HCT116 (cell line): ENCODE measurements around the gene HIBADH. TPM values are rescaled to one million over a fixed set of nuclear protein-coding genes. Genes with fewer than 3 reads are reported as not detected.

ENCODE experiments used
- ATAC-seq: fragments of 200-7000 bp; cut with Tn5 transposase; 2 replicates; pipeline ENCODE4 v1.9.1; 2020; ENCODE audit warnings: mild to moderate bottlenecking, moderate library complexity
- BruUV-seq: library from RNA; stranded (reverse); fragments of 400-500 nt; replicated peaks from 2 replicates; lab custom pipeline; 2021; lab: Mats Ljungman, UMichigan
- CTCF ChIA-PET: fragments of 300-600 bp; sonication (Branson Sonifier 250); formaldehyde crosslinking; loops from one replicate; lab custom pipeline; 2021; ENCODE audit warnings: antibody characterized with exemption; lab: Charles Lee
- POLR2A ChIA-PET: fragments of 300-600, 350-600 bp; sonication (Branson Sonifier 250); formaldehyde crosslinking; loops from one replicate; lab custom pipeline; 2021; ENCODE audit warnings: antibody characterized with exemption; lab: Charles Lee
- RAD21 ChIA-PET, 2 experiments: fragments of 300-600 bp; sonication (Branson Sonifier 250); formaldehyde crosslinking; loops; one replicate each; lab custom pipeline; 2023; ENCODE audit warnings: low total read pairs in 2 of 2; ENCODE audit not compliant: uncharacterized antibody in 2 of 2, unreplicated experiment in 2 of 2, low non-redundant PET in 1 of 2; lab: Charles Lee
- DNase-seq: peaks from one replicate; pipeline ENCODE4 v3.0.0-alpha.2; 2010; ENCODE audit warnings: low read depth, low spot score
- H2AFZ ChIP-seq: fragments of 200-600 bp; shearing (Covaris generic), sonication (generic); 2 replicates; pipeline ENCODE4 v1.6.1; 2017; ENCODE audit warnings: low read depth, mixed run types, mixed read lengths, antibody characterized with exemption, low read length; ENCODE audit not compliant: poor library complexity, severe bottlenecking
- H3K27ac ChIP-seq: 2 replicates; pipeline ENCODE4 v1.5.1; 2012; ENCODE audit warnings: low read depth, low read length
- H3K27me3 ChIP-seq: fragments of 200-600 bp; sonication (generic); 2 replicates; pipeline ENCODE4 v1.6.1; 2016; ENCODE audit warnings: mixed run types, low read length, mixed read lengths; ENCODE audit not compliant: insufficient read depth
- H3K36me3 ChIP-seq, 2 experiments: fragments of 200-500 bp in 1 of 2; fragments of 200-600 bp in 1 of 2; sonication (Bioruptor generic) in 1 of 2; sonication (generic) in 1 of 2; 2 replicates each; pipeline versions ENCODE4 v1.5.1 to v1.6.1; 2014 to 2016; ENCODE audit warnings: low read length in 2 of 2, inconsistent platforms in 1 of 2, mixed read lengths in 1 of 2, mixed run types in 1 of 2; ENCODE audit not compliant: insufficient read depth in 2 of 2, control insufficient read depth in 1 of 2
- H3K4me1 ChIP-seq, 2 experiments: fragments of 200-600 bp in 1 of 2; sonication (generic) in 1 of 2; 2 replicates each; pipeline versions ENCODE4 v1.5.1 to v1.6.1; 2012 to 2017; ENCODE audit warnings: low read length in 2 of 2, inconsistent platforms in 1 of 2, mild to moderate bottlenecking in 1 of 2, mixed read lengths in 1 of 2, mixed run types in 1 of 2, moderate library complexity in 1 of 2; ENCODE audit not compliant: insufficient read depth in 2 of 2, control insufficient read depth in 1 of 2
- H3K4me2 ChIP-seq: fragments of 200-600 bp; sonication (generic); 2 replicates; pipeline ENCODE4 v1.6.1; 2017; ENCODE audit warnings: mixed run types, low read length, mixed read lengths
- H3K4me3 ChIP-seq, 2 experiments: fragments of 200-600 bp in 1 of 2; sonication (generic) in 1 of 2; replicated peaks in 1 of 2; 2 replicates each; pipeline ENCODE4 v1.5.1; 2011 to 2016; ENCODE audit warnings: low read length in 2 of 2, control low read depth in 1 of 2, low read depth in 1 of 2, mild to moderate bottlenecking in 1 of 2, mixed read lengths in 1 of 2, mixed run types in 1 of 2
- H3K79me2 ChIP-seq: fragments of 200-600 bp; sonication (generic); 2 replicates; pipeline ENCODE4 v1.6.1; 2017; ENCODE audit warnings: mild to moderate bottlenecking, mixed run types, low read length, moderate library complexity, mixed read lengths; ENCODE audit not compliant: insufficient read depth
- H3K9ac ChIP-seq: fragments of 200-600 bp; sonication (generic); 2 replicates; pipeline ENCODE4 v1.6.1; 2016; ENCODE audit warnings: low read length, mixed read lengths
- H3K9me2 ChIP-seq: fragments of 200-600 bp; sonication (generic), shearing (Covaris generic); 2 replicates; pipeline ENCODE4 v1.6.1; 2017; ENCODE audit warnings: mixed run types, mild to moderate bottlenecking, moderate library complexity; ENCODE audit not compliant: insufficient read depth
- H3K9me3 ChIP-seq, 2 experiments: fragments of 200-500 bp in 1 of 2; fragments of 200-600 bp in 1 of 2; sonication (Bioruptor generic) in 1 of 2; sonication (generic) in 1 of 2; 2 replicates each; pipeline ENCODE4 v1.6.1; 2014 to 2017; ENCODE audit warnings: low read length in 2 of 2, mixed read lengths in 2 of 2, inconsistent platforms in 1 of 2, low read depth in 1 of 2, mild to moderate bottlenecking in 1 of 2, mixed run types in 1 of 2, moderate library complexity in 1 of 2; ENCODE audit not compliant: control insufficient read depth in 1 of 2, insufficient read depth in 1 of 2
- H4K20me1 ChIP-seq: fragments of 200-600 bp; sonication (generic), shearing (Covaris generic); 2 replicates; pipeline ENCODE4 v1.6.1; 2017; ENCODE audit warnings: mixed run types, mild to moderate bottlenecking, moderate library complexity; ENCODE audit not compliant: insufficient read depth
- CEBPB ChIP-seq: IDR thresholded peaks from 2 replicates; pipeline ENCODE4 v1.6.1; 2012; ENCODE audit warnings: low read depth
- FOSL1 ChIP-seq: IDR thresholded peaks from 2 replicates; pipeline ENCODE4 v1.6.1; 2012; ENCODE audit warnings: low read depth
- POLR2A ChIP-seq: IDR thresholded peaks from 2 replicates; pipeline ENCODE4 v1.7.0; 2011; ENCODE audit warnings: borderline replicate concordance; ENCODE audit not compliant: insufficient read depth, insufficient read length; ENCODE audit errors: extremely low read depth
- REST ChIP-seq: IDR thresholded peaks from 2 replicates; pipeline ENCODE4 v1.6.1; 2012; ENCODE audit warnings: low read depth
- SRF ChIP-seq: IDR thresholded peaks from 2 replicates; pipeline ENCODE4 v1.6.1; 2012; ENCODE audit warnings: low read depth
- ZFX ChIP-seq: fragments of 450-650 bp; IDR thresholded peaks from 2 replicates; pipeline ENCODE4 v1.6.1; 2017
- intact Hi-C: fragments of 100-400 bp; cut with micrococcal nuclease; formaldehyde crosslinking; loops from 2 replicates; pipeline ENCODE4 v1.10.0; 2022
- total RNA-seq: library from RNA; stranded (reverse); gene quantifications from one replicate; pipeline ENCODE4 v1.2.1, GENCODE V29; 2021; ENCODE audit not compliant: unreplicated experiment

HIBADH gene
- total RNA-seq, 1 experiment from 2014 or later: 32.4 TPM

- no peaks in the 10 kb centered on the region for H3K36me3 ChIP-seq
- intact Hi-C loops: no loop called here
- H3K27ac ChIP-seq: no peak overlapping the region
- ChIA-PET RAD21 (no interaction called here), POLR2A (no interaction called here), CTCF (no interaction called here)
- H3K79me2 ChIP-seq: no peaks in the 10 kb centered on the region
- no peaks in the 10 kb centered on the region for H3K9me3 ChIP-seq
- DNase-seq (no peak), ATAC-seq (no peak)
- no peak overlapping the region for H3K4me2 ChIP-seq
- BruUV-seq: no TSS peak
- H3K4me3 ChIP-seq: no peak overlapping the region
- H3K27me3 ChIP-seq: no peaks in the 10 kb centered on the region
- H2AFZ ChIP-seq: no peak overlapping the region
- H3K4me1 ChIP-seq: peaks cover 19 to 47% of the 10 kb centered on the region in 2 experiments
- H3K9ac ChIP-seq: no peak overlapping the region
- no peaks in the 10 kb centered on the region for H4K20me1 ChIP-seq
- H3K9me2 ChIP-seq: no peaks in the 10 kb centered on the region
- TF ChIP-seq SRF (no peak), ZFX (no peak), POLR2A (no peak), REST (no peak)
Measured at GRCh38 chr7:27680610-27681009, 17.9 kb upstream of the HIBADH start.

GRCh38 chr7:27678617-27679260 lies 16.1 kb upstream of the HIBADH start:
- ATAC-seq: peak; percentile 55
- Histone ChIP-seq H3K4me1 (peaks cover 19 to 33% of the 10 kb centered on the region in 2 experiments), H3K9me3 (no peaks in the 10 kb centered on the region), H3K27ac (peak overlapping the region; percentile 67; the same call in 1 of the 2 replicates), H3K4me2 (peak overlapping the region; percentile 76), H3K9me2 (no peaks in the 10 kb centered on the region), H3K27me3 (no peaks in the 10 kb centered on the region), H4K20me1 (no peaks in the 10 kb centered on the region), H3K4me3 (peak overlapping the region in 1 of 2 experiments; percentile 25; a peak in 2 of 4 replicates), H2AFZ (peak overlapping the region; percentile 99), H3K36me3 (no peaks in the 10 kb centered on the region), H3K79me2 (no peaks in the 10 kb centered on the region), H3K9ac (peak overlapping the region; percentile 42)
- CTCF ChIA-PET: interaction anchor here (0.9 to 1.3 kb wide), 2 partner anchors 73 to 96 kb away, joined by 3 to 5 read pairs; no protein-coding TSS in a partner anchor
- no peak for DNase-seq
- RAD21 ChIA-PET: no interaction called here
- intact Hi-C loops: no loop called here
- no TSS peak for BruUV-seq
- POLR2A ChIA-PET: interaction anchor here (1.4 kb wide), 1 partner anchor 16 kb away, joined by 6 read pairs; the partner anchor contains the start of gene HIBADH
- TF ChIP-seq FOSL1 (0 out of 2 replicates have a peak, but pooled peaks have one; percentile 10), CEBPB (no peak)
